Left renal pelvis (tissue), 4 donors: ENCODE measurements around the gene TERT. TPM values are rescaled to one million over a fixed set of nuclear protein-coding genes. Genes with fewer than 3 reads are reported as not detected.

Experiments used
- DNase-seq, 4 donors: peaks; one replicate each; pipeline ENCODE4 v3.0.0-alpha.2; 2013; ENCODE audit warnings: low read depth in 4 of 4, low spot score in 3 of 4
- polyA plus RNA-seq, 4 donors: library from polyadenylated mRNA; unstranded; fragments of 120-200 nt; gene quantifications; one replicate each; pipeline ENCODE4 v1.2.1, GENCODE V29; 2013; ENCODE audit not compliant: insufficient read length in 4 of 4

TERT gene
- polyA plus RNA-seq, 4 donors, result 0.05 to 0.76 (median 0.24) TPM

GRCh38 chr5:1319436-1320256, 24.8 kb upstream of the TERT start:
- no peak for DNase-seq

GRCh38 chr5:1318659-1319251, 23.9 kb upstream of the TERT start:
- no peak for DNase-seq

GRCh38 chr5:1317921-1318565, 23.2 kb upstream of the TERT start:
- no peak for DNase-seq

- no peak for DNase-seq
Measured at GRCh38 chr5:1316588-1317340, 21.9 kb upstream of the TERT start.

DNA sequence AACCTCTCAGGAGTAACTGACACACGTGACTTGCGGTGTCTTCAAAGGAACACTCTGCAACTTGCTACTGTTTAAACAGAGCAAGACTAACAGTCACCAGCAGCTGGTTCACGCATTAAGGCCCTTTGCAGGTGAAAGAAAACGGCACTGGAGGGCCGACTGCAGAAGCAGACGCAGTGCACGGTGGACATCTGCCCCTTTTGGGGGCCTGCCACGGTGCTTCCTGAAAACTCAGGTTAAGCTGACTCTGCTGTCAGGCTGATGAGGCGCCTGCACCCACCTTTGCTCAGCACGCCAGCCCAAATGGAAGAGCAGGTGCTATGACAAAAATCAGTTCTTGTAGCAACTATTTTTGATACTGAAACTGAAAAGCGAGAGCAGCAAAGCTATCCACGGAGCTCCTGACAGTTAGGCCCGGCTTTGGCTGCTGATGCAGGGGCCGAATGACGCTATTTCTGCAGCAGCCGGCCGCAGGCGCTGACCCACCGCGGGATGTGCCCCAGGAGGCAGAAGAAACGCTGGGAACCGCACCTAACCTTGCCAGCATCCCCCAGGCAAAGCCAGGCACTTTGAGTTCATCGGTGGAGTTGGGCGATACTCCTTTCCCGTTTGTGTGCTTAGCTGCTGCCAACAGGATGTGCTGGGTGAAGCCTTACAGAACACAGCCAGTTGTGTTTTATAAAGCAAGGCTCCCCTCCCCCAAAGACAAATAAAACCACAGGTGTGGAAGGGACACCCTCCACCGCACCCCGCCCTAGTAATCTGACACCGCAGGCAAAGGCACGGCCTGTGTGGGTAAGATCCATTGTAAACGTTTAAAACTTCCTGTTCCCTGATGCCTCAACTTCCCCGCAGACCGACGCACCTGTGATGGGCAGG, 21.1 kb upstream of the TERT start:
- peak in 1 of 4 donors; percentile 54 for DNase-seq

DNA sequence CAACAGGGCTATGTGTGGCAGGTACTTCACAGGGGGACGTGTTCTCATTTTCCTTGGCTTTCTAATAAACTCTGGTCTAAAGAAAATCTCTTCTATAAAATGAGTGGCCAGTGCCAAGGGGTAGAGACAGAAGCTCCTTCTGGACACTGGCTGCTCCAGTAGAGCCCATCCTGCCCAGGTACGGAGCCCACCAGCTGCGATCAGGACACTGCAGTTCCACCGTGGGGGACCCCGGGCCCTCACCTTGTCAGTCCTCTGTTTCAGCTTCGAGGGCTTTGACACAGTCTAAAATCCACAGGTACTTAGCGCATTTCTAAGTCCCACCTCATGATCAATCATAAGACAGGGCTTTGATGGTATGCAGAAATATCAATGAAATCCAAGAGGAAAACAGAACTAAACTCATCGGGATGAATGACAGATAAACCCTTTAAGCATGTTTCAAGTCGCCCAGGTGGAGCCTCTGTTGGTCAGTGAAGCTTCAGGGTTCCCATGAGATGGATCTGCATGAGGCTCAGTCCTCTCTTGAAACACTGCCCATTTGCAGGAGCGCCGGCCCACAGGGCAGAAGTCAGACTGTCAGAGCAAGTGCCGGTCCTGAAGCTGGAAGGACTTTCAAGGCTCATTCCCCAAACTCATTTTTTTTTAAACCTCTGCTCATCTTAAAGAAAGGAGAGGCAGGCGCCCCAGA, 20.3 kb upstream of the TERT start:
- no peak for DNase-seq

- no peak for DNase-seq
Measured at GRCh38 chr5:1314564-1314982, 19.7 kb upstream of the TERT start.

GRCh38 chr5:1312993-1313833, 18.3 kb upstream of the TERT start:
- DNase-seq, result no peak

DNA sequence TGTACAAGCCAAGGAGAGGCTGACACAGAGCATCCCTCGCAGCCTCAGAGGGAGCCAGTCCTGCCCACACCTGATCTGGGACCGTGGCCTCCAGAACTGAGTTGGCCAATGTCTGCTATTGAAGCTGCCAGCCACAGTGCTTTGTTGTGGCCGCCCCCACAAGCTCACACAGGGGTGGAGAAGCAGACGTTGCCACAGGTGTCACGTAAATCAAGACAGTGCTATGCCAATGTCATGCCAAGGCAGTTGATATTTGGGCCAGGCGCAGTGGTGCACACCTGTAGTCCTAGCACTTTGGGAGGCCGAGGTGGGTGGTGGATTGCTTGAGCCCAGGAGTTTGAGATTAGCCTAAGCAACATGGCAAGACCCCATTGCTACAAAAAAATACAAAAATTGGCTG, 17.3 kb upstream of the TERT start:
- DNase-seq, result no peak

- no peak for DNase-seq
Measured at GRCh38 chr5:1311439-1312055, 16.7 kb upstream of the TERT start.

DNA sequence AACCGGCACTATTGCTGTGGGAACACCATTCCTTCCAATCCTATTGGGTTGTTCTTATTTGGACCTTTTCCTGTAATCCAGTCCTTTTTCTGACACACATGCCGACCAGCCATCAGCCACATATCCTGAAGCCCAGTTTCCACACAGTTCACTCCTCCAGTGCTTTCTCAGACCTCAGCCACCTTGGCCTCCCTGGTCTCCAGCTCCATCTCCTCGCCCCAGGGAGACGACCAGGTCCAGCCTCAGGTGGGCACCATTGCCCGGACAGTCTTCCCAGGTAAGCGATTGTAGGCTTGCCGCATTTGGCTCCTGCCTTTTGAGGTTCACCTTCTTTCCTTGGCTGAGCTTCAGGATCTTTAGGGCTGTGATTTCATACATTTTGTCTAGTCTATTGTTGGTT, 15.2 kb upstream of the TERT start:
- no peak for DNase-seq

- DNase-seq, result no peak
Measured at GRCh38 chr5:1304033-1304432, 9.2 kb upstream of the TERT start.

GRCh38 chr5:1302258-1302657, 7.4 kb upstream of the TERT start:
- no peak for DNase-seq

DNA sequence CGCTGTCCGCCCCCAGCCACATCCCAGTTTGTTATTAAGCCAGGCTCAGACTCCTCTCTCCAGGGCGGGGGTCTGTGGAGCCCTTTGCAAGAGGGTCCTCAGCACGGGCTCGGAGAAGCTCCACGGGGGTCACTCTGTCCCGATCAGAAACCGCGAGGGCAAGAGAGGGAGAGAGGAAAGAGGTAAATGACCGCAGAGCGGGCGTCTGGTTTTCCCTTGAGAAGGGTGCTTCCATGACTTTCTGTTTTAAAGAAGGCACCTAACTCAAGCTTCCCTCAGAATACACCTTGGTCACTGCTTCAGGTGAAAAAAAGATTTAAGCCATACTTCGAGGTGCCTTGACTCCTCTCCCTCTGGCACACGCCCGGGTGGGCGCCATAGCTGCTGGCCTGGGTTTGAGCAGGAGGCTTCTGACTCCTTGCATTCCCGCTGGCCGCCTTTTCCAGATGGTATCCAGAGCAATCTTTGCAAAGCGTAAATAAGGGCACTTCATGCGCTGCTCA, 5.8 kb upstream of the TERT start:
- no peak for DNase-seq

DNA sequence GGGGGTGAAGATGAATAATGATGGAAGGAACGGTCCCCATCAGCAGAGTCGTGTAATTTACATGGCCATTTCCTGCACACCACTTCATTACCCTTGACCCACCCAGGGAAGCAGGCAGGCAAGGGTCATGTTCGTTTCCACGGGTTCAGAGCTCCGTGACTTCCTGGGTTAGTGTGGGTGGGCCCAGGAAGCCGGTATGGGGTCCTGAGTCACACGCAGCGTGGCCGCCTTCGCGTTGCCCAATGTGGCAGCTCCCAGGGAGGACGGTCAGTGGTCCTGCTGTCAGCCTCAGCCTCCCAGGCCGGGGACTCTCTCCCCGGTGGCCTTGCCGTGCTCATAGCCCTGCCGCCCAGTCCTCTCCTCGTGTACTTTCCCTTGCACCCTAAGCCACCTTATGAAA, 5.1 kb upstream of the TERT start:
- no peak for DNase-seq

- DNase-seq, result no peak
Measured at GRCh38 chr5:1299511-1299850, 4.6 kb upstream of the TERT start.

DNA sequence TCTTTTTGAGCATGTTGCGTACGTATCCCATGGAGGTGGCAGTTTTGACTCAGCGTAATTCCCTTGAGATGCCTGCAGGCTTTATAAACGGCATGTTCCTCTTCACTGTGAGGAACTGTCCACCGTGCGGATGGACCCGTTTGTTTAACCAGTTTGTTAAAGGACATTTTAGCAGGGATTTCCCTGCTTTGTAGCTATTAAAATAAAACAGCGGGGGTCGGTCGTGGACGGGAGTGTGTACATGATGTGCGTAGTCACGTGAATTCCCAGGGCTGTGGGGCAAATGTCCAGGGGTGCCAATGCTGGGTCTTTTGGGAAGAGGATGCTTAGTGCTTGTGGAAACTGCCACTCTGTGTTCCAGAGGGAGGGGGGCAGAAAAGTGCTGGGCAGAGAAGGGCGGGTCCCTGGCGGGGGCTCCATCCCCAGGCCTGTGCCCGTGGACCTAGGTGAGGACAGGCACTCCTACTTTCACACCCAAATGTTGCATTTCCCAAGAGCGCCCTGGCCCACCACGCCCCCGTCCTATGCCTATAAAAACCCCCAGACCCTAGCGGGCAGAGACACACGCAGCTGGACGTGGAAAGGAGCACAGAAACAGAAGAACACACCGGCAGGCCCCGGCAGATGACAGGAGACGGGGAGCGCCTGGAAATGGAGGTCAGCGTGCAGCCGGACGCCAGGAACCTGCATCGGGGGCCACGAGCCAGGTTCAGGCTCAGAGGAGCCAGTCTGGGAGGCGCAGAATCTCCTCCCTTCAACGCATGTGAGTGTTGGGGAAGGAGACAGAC, 4.0 kb upstream of the TERT start:
- DNase-seq, result no peak
